ENCODE results near the gene GFER.

GRCh38 chr16:2024032-2024420, 40.0 kb downstream of the GFER start:
- TF ChIP-seq ZBTB21 (tag by site-specific recombination; IDR thresholded peaks at IDR 0.05) (no peak), ZNF488 (tag by site-specific recombination; IDR thresholded peaks at IDR 0.05) (no peak), ZNF423 (tag by site-specific recombination; IDR thresholded peaks at IDR 0.05) (no peak), HOXC10 (CRISPR knock-in tag; IDR thresholded peaks at IDR 0.05) (no peak), REST (tag by site-specific recombination; IDR thresholded peaks at IDR 0.05) (no peak)
